Left ventricle myocardium superior (tissue), 1 donor: ENCODE data around the gene CDCA4. TPM values are rescaled to one million over a fixed set of nuclear protein-coding genes. Genes with fewer than 3 reads are reported as not detected.
"Not testable (repeated sequence)": the region's sequence is repeated elsewhere in the genome, so short reads cannot be mapped to it uniquely, and the experiment has no call there.

Experiments used
- ATAC-seq: fragments of 200-7000 bp; cut with Tn5 transposase; one replicate; pipeline ENCODE4 v1.9.1; 2020; ENCODE audit warnings: mild to moderate bottlenecking, moderate library complexity
- DNase-seq: peaks from one replicate; pipeline ENCODE4 v3.0.0-alpha.2; 2020
- intact Hi-C: fragments of 100-400 bp; cut with micrococcal nuclease; formaldehyde crosslinking; loops from one replicate; pipeline ENCODE4 v1.11.0; 2022
- long read RNA-seq: library from polyadenylated mRNA; unstranded; transcript quantifications from one replicate; pipeline ENCODE4 v2.0.0, GENCODE V29; 2021
- total RNA-seq: library from RNA; stranded (reverse); fragmentation: NEBNext Ultra II Directional; extraction: Animal tissue kit (Norgen Biotek cat#: 25700); gene quantifications from one replicate; pipeline ENCODE4 v1.2.1, GENCODE V29; 2021
- donor health status: DM: no; HTN: yes; CAD: no; lungs with severe emphysema.

Gene CDCA4
- 1.9 TPM for total RNA-seq
- long read RNA-seq, transcript CDCA4-201 (2 exons, 2,513 nt): major isoform, 7 of 7 reads
- long read RNA-seq, partial matches to known transcripts: 0 of 7 reads
- long read RNA-seq, other reads (novel, unspliced or antisense): 0 of 7 reads

- ATAC-seq (peak; percentile 98), DNase-seq (peak; percentile 99)
- intact Hi-C loops: no loop called here
Observed at GRCh38 chr14:105020815-105021655, at the start of gene CDCA4. Gene CDCA4 (minus strand): TSS chr14:105021083. CDS start chr14:105011929, 9,154 bp downstream.

GRCh38 chr14:105069871-105070759 lies 49.2 kb upstream of the CDCA4 start:
- peak; percentile 64 for DNase-seq
- peak; percentile 47 for ATAC-seq
- intact Hi-C loops: no loop called here

- no peak for DNase-seq
- intact Hi-C loops: no loop called here
- ATAC-seq: no peak
Observed at GRCh38 chr14:105069522-105069870, 48.6 kb upstream of the CDCA4 start.

GRCh38 chr14:105068818-105069217 lies 47.9 kb upstream of the CDCA4 start:
- ATAC-seq: no peak
- DNase-seq: peak; percentile 12
- intact Hi-C loops: no loop called here

- intact Hi-C loops: no loop called here
- ATAC-seq (no peak), DNase-seq (no peak)
Observed at GRCh38 chr14:105067969-105068301, 47.1 kb upstream of the CDCA4 start.

GRCh38 chr14:105067140-105067968 lies 46.5 kb upstream of the CDCA4 start:
- no peak for DNase-seq
- ATAC-seq: no peak
- intact Hi-C loops: no loop called here

GRCh38 chr14:105066240-105067071 lies 45.6 kb upstream of the CDCA4 start:
- no peak for ATAC-seq
- DNase-seq: no peak
- intact Hi-C loops: no loop called here

- peak; percentile 33 for ATAC-seq
- DNase-seq: no peak
- intact Hi-C loops: no loop called here
Observed at GRCh38 chr14:105065280-105066228, 44.7 kb upstream of the CDCA4 start, which contains the start of gene GPR132. Gene GPR132 (minus strand): TSS chr14:105065430. CDS start chr14:105055420, 10,010 bp downstream.

- DNase-seq (peak; percentile 45), ATAC-seq (peak; percentile 10)
- intact Hi-C loops: no loop called here
Observed at GRCh38 chr14:105064721-105065143, 43.8 kb upstream of the CDCA4 start.

GRCh38 chr14:105064001-105064400 lies 43.1 kb upstream of the CDCA4 start:
- DNase-seq (peak; percentile 9), ATAC-seq (no peak)
- intact Hi-C loops: no loop called here

GRCh38 chr14:105063506-105063905 lies 42.6 kb upstream of the CDCA4 start:
- ATAC-seq, intact Hi-C loops: not testable (repeated sequence)
- DNase-seq: peak; percentile 23

- intact Hi-C loops: no loop called here
- DNase-seq (peak; percentile 34), ATAC-seq (peak; percentile 16)
Observed at GRCh38 chr14:105063056-105063455, 42.2 kb upstream of the CDCA4 start.

GRCh38 chr14:105062048-105062433 lies 41.2 kb upstream of the CDCA4 start:
- intact Hi-C loops: no loop called here
- DNase-seq: peak; percentile 27
- ATAC-seq: no peak

- intact Hi-C loops: no loop called here
- ATAC-seq: peak; percentile 63
Observed at GRCh38 chr14:105061428-105062047, 40.7 kb upstream of the CDCA4 start.

GRCh38 chr14:105060751-105061427 lies 40.0 kb upstream of the CDCA4 start:
- ATAC-seq (peak; percentile 46), DNase-seq (peak; percentile 68)
- intact Hi-C loops: no loop called here

More at GRCh38 chr14:105061428-105062047, 40.7 kb upstream of the CDCA4 start:
- peak; percentile 80 for DNase-seq

GRCh38 chr14:105059925-105060565 lies 39.2 kb upstream of the CDCA4 start:
- intact Hi-C loops: no loop called here
- ATAC-seq: no peak
- peak; percentile 26 for DNase-seq
